ENCODE data around the gene WFDC11. TPM values are rescaled to one million over a fixed set of nuclear protein-coding genes. Genes with fewer than 3 reads are reported as not detected.

The WFDC11 gene
- total RNA-seq, 1 experiment from 2014 or later = not detected

- POLR2A ChIA-PET = no interaction called here
- Mint-ChIP-seq H3K27me3 (ENCODE audit: low read depth) (peaks cover 4% of the 10 kb centered on the region; the same call in 1 of the 2 replicates), H3K27ac (no peak overlapping the region), H3K36me3 (no peaks in the 10 kb centered on the region), H3K9me3 (peaks cover 12% of the 10 kb centered on the region), H3K4me3 (no peak overlapping the region), H3K4me1 (peaks cover 8% of the 10 kb centered on the region)
- CTCF ChIA-PET = interaction anchor here (1.3 to 3.6 kb wide), 5 partner anchors 14 to 193 kb away, joined by 3 to 79 read pairs (median 3); no protein-coding TSS in a partner anchor
- ATAC-seq = no peak
- DNase-seq (ENCODE audit: low spot score) = no peak
- TF ChIP-seq ZNF532 (CRISPR knock-in tag; IDR thresholded peaks at IDR 0.05; ENCODE audit: borderline replicate concordance) (no peak), ZNF671 (CRISPR knock-in tag; IDR thresholded peaks at IDR 0.05) (no peak), PRDM15 (CRISPR knock-in tag; IDR thresholded peaks at IDR 0.05) (no peak), EMX1 (CRISPR knock-in tag; IDR thresholded peaks at IDR 0.05) (no peak), FOXJ3 (CRISPR knock-in tag; IDR thresholded peaks at IDR 0.05; ENCODE audit: borderline replicate concordance) (no peak), CDX4 (CRISPR knock-in tag; IDR thresholded peaks at IDR 0.05; ENCODE audit: borderline replicate concordance) (no peak), CREM (CRISPR knock-in tag; IDR thresholded peaks at IDR 0.05) (no peak), ZNF138 (CRISPR knock-in tag; conservative IDR thresholded peaks at IDR 0.05) (no peak)
These were observed 39.7 kb downstream of the WFDC11 start for GRCh38 chr20:45630371-45630770.

- POLR2A ChIA-PET = no interaction called here
- DNase-seq (ENCODE audit: low spot score) (peak; percentile 61), ATAC-seq (peak; percentile 100)
- H3K9me3 Mint-ChIP-seq = peaks cover 12% of the 10 kb centered on the region
- no peaks in the 10 kb centered on the region for H3K36me3 Mint-ChIP-seq
- CTCF ChIA-PET = interaction anchor here (0.6 to 3.6 kb wide), 31 partner anchors 10 to 490 kb away, joined by 3 to 79 read pairs (median 4); partner anchors contain the start of genes SYS1, WFDC6 and WFDC8
- H3K4me1 Mint-ChIP-seq = peaks cover 8% of the 10 kb centered on the region
- H3K4me3 Mint-ChIP-seq = no peak within 1 kb of the TSS
- H3K27me3 Mint-ChIP-seq (ENCODE audit: low read depth) = peaks cover 4% of the 10 kb centered on the region; the same call in 1 of the 2 replicates
- no peak within 1 kb of the TSS for H3K27ac Mint-ChIP-seq
- TF ChIP-seq USF1 (CRISPR knock-in tag; IDR thresholded peaks at IDR 0.05) = peak; percentile 24; the same call in 1 of the 2 replicates
- no peak for TF ChIP-seq NFATC4 (CRISPR knock-in tag; IDR thresholded peaks at IDR 0.05)
- no peak for TF ChIP-seq GABPB1 (CRISPR knock-in tag; IDR thresholded peaks at IDR 0.05)
- no peak for TF ChIP-seq JUN (CRISPR knock-in tag; IDR thresholded peaks at IDR 0.05)
- TF ChIP-seq USF2 (CRISPR knock-in tag; IDR thresholded peaks at IDR 0.05) = no peak
- TF ChIP-seq OVOL2 (CRISPR knock-in tag; IDR thresholded peaks at IDR 0.05; ENCODE audit: borderline replicate concordance) = no peak
- peak; percentile 17; the same call in 1 of the 2 replicates for TF ChIP-seq CTCF (IDR thresholded peaks at IDR 0.05)
- no peak for TF ChIP-seq AR (CRISPR knock-in tag; IDR thresholded peaks at IDR 0.05)
- TF ChIP-seq HMGXB4 (CRISPR knock-in tag; IDR thresholded peaks at IDR 0.05) = no peak
These were observed 40.4 kb downstream of the WFDC11 start, which contains the start of gene WFDC10A for GRCh38 chr20:45629496-45630100. WFDC10A (plus strand) TSS chr20:45629739; CDS start chr20:45629814, 75 bp downstream.

Measured in WTC11 (cell line).